HG02884 (cell line): Measurements from ENCODE around the gene UBE2S.
A peak's percentile ranks its signal among the peaks of the same experiment; 100 is the strongest.
"Not testable (repeated sequence)": the region's sequence is repeated elsewhere in the genome, so short reads cannot be mapped to it uniquely, and the experiment has no call there.

Experiments
- ATAC-seq: cut with Tn5 transposase; IDR thresholded peaks from one replicate; pipeline ENCODE4 v1.9.1; 2021; ENCODE audit warnings: mild to moderate bottlenecking, moderate library complexity; ENCODE audit not compliant: unreplicated experiment

UBE2S gene

DNA sequence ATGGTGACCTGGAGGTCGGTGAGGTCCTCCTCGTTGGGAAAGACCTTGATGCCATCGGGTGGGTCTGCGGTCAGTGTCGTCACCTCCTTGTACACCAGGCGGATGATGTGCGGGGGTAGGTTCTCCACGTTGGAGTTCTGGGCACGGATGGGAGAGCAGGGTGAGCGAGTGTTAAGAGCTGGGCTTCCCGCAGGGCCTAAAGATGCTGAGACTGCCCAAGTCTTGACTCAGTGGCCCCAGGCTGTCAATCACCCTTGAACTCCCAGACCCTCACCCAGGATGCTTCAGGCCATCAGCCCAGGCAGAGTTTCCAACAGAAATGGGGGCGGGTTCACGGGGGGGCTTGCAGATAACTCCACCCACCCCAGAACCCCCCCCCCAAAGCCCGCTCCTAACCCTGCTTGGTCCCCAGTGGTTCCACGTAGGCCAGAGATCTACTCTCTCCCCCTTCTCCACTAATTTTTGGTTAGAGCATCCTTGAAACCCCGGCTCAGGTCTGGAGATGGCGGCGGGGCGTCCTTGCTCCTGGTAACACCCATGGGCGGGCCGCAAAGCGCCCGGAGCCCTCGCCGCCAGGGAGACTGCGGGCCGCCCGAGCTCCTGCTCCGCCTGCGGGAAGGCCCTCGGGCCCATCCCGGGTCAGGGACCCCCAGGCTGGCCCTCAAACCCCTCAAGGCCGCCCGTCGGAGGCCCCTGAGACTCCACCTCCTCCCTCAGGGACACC is 600 bp downstream of the UBE2S start:
- ATAC-seq = no peak

DNA sequence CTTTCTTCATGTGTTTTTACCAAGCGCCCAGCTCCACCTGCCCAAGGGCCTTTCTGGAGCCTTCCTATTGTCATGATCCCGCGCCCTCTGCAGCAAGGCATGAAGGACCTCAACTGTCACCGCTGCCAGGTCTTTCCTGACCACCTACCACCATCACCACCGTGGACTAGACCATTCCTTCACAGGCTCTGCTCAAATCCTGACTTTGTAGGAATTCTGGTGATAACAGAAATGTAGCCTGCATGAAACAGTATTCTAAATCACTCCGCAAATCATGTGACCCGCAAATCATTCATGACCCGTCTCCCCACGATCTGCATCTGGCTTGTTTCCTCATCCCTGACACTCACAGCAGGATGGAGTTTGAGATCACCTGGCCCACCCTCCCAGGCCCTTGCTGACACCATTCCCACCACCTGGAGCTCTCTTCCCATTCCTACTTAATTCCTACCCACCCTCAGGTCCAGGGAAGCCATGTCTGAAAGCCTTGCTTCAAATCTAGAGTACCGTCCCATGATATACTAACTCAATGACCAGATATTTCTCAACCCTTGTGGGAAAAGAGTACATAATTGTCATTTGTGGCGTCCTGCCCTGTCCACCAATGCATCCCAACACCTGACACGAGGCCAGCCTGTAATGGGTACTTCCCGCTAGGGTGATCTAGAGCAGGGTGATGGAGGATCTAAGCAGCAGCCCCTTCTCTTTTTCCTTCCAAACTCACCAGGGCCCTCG is 1.3 kb downstream of the UBE2S start:
- ATAC-seq = no peak

DNA sequence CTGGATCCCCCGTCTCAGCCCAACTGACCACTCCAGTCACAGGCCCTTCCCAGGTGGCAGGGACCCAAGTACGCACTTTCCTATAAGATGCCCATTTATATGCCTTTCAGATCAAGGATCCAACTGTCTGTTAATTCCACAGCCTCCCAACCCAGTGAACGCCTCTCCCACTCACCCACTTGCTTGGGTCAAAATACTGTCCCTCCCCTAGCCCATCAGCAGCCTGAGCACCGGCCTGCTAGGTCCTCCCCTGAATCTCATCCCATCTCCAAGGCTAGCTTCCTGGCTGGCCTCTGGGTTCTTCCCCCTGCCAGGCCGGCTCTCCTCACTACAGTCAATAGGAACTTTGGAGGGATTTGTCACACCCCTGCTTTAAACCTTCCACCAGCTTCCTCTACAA is 1.9 kb downstream of the UBE2S start:
- no peak for ATAC-seq

DNA sequence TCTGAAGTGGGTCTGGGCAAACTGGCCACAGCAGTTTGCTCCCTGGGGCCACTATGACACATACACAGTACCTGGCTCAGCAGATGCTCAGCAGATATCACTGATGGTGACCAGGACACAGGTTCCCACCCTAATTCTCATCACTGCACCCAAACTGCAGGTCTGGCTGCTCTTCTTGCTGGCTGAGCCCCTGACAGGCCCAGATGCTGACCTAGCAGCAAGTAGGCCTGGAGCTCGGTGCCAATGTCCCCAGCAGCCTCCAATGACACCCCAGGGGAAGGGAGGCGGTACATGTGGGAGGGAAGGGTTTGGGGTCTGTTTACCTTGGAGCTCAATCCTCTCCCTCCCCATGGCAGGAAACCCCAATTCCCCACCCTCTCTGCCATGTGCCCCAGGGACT is 5.1 kb downstream of the UBE2S start:
- ATAC-seq = no peak

DNA sequence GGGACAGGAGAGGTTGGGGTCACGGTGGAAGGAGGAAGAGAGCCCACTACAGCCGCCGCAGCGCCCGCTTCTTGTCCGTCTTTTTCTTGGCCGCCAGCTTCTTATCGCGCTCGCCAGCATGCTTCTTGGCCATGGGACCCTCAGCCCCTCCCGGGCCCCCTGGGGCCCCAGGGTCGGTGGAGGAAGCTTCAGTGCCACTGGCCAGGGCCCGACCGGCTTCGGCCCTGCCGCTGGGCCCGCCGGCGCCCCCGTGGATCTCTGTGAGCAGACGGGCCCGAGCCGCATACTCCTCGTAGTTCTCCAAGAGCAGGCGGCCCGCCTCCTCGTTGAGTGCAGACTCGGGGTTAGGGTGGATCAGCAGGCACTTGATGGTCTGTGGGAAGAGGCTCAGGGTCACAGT is 6.2 kb downstream of the UBE2S start:
- not testable (repeated sequence) for ATAC-seq

DNA sequence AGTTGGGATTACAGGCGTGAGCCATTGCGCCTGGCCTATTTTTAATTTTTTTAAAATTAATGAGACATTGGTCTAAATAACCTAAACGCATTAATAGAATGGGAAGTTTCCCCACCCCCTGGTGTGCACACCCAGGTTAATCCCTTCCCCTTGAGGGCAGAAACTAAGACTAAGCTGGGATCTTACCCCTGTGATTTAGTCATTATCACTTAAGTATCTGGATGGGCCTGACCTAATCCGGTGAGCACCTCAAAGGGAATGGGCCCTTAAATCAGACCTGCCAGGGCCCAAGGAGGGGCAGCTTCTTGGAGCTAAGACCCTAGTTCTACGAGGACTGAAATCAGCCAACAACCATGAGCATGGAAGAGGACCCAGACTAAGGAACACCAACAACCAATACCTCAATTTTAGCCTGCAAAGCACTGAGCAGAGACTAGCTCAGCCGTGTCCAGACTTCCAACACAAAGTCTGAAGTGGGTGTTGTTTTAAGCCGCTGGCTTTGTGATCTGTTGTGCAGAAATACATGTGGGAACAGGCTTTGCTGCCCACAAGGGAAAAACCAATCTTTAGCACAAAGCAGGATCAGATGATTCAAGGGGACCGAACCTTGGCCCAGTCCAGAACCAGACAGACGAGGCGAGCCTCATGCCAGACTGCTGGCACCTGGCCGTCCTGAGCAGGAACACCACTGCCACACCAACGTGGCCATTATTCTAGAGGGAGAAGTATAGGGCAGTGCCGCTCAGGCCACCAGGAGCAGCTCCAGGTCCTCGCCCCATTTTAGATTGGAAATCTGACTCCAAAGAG is 7.1 kb downstream of the UBE2S start:
- ATAC-seq = no peak

DNA sequence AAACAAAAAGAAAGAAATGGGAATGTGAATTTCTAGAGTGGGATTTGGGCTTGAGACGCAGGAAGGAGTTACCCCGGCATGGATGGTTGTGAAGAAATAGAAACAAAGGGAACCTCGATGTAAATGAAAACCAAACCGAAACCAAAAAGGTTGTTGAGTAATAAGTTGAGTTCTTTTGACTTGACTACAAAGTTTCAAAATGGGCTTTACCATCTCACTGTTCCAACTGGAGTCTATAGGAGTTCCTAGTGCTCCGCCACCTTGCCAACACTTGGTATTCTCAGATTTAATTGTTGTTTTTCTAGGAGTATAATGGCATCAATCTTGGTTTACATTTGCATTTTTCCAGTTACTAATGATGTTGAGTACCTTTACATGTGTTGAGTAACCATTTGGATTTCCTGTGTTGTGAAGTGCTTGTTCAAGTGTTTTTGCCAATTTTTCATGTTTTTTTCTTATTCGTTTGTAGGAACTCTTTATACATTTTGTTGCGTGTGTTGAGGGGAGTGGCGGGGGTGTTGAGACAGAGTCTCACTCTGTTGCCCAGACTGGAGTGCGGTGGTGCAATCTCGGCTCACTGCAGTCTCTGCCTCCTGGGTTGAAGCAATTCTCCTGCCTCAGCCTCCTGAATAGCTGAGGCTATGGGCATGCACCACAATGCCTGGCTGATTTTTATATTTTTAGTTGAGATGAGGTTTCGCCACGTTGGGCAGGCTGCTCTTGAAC is 9.2 kb downstream of the UBE2S start:
- ATAC-seq = no peak

DNA sequence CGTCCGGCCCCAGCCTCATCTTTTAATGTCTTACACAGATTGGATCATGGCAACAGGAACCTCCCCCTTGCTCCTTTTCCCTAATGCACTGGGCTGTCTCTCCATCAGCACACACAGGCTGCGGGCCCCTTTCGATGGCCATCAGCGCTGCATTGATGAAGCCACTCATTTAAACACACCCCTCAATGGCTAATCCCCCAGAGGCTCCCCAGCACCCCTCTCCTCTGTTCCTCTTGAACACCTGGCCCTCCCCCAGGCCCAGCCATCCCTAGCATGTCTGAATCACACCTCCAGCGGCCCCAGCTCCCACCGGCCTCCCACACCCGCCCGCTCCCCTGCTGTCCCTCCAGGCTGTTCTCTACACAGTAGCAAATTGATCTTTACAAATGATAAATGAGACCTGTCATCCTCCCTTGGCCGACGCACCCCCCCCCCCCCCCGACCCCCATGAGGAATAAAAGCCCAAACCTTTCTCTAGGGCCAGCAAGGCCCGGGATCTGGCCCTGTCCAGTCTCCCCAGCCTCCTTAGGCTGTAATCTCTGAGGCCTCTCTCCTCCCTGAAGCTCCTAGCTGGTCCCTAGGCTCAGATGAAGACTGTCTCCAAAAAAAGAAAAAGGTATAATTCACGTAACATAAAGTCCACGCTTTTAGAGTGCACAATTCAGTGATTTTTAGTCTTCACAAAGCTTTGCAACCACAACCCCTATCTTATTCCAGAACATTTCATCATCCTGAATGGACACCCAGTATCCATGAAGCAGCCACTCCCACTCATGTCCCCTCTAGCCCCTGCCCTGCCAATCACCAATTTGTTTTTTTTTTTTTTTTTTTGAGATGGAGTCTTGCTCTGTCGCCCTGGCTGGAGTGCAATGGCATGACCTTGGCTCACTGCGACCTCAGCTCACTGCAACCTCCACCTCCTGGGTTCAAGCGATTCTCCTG is 14.5 kb downstream of the UBE2S start:
- ATAC-seq = no peak

DNA sequence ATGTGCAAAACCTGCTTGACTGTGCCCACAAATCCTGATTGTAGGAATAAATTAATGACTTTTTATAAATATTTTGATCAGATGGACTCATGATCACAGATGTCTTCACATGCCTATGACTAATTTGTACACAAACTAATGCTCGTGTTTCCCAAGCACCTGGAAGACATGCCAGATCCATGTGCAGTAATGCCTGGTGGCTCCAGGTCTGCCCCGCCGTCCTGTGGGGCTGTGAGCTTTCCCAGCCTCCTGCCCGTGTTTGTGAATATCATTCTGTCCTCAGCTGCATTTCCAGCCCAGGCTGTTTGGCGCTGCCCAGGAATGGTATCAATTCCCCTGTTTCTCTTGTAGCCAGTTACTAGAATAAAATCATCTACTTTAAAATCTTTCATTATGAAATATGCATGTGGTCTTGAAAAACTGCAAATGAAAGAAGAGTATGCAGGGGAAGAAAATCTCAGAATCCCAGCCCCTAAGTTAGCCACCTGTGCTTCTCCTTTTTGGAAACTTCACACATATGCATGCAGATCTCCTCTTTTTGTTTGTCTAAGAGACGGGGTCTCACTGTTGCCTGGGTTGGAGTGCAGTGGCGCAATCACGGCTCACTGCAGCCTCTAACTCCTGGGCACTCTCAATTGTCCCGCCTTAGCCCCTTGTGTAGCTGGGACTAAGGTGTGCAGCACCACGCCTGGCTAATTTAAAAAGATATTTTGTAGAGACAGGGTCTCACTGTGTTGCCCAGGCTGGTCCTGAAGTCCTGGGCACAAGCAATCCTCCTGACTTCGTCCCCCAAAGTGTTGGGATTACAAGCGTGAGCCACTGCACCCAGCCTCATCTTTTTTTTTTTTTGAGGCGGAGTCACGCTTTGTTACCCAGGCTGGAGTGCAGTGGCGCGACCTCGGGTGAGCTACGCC is 15.6 kb downstream of the UBE2S start:
- no peak for ATAC-seq

DNA sequence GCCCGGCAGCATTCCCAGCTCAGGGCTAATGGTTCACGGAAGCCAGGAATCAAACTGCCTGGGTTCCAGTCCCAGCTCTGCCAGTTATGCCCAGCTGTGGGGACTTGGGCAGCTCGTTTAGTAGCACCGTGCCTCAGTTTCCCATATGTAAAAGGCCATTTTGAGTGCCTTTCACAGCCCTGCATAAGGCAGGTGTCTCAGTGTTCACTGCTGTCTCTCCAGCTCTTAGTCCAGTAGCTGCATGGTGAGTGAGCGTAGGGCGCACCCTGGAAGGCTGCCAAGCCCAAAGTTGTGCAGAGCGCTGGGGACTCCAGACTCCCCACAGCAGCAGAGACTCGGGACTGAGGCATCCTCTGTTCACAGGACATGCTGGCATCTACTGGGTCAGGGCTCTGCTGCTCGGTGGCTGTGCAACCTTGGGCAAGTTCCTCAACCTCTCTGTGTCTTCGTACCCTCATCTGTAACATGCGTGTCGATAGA is 16.4 kb downstream of the UBE2S start:
- no peak for ATAC-seq

DNA sequence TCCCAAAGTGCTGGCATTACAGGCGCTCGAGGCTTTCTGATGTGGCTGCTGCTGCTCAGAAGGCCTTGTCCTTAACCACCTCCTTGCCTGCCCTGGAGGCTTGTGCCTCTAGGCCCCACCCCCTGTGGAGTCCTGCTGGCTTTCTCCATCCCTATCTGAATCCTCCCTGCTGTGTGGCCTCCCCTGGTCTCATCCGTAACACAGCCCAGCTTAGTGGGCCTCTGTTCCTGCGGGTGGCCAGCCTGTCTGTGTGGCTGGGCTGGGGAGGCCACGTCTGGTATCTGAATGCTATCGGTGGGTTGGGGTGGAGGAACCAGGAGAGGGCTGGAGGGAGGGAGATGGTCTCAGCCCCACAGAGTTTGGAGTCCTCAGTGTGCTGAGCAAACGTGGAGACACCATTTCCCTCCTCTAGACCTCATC is 17.1 kb downstream of the UBE2S start:
- ATAC-seq = no peak

DNA sequence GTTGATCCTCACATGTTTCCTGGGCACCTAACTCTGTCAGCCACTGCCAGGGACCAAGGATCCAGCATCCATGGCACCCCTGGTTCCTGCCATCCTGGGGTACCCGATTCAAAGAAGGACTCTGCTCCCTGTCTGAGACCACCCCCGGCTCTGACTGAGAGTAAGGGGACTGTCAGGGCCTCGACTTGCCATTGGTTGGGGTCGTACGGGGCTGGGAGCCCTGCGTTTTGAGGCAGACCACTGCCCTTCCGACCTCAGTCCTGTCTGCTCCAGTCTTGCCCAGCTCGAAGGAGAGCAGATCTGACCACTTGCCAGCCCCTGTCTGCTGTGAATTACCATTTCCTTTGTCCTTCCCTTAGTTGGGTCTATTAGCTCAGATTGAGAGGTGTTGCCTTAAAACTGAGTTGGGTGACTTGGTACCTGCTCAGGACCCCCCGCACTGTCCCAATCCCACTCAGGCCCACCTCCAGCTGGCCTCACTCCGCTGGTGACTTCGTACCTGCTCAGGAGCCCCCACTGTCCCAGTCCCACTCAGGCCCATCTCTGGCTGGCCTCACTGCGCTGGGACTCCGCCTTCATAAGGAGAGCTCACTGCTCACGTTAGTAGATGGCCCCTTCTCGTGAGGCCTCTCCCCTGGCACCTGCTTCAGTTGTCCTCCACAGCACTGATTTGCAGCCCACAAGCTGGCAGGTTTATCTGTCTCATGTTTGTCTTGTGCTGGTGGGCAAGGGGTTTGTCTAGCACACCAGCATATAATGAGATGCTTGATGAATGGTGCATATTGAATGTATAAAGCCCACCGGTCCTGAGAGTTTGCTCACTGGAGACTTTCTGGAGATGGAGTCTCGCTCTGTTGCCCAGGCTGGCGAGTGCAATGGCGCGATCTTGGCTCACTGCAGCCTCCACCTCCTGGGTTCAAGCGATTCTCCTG is 17.9 kb downstream of the UBE2S start:
- ATAC-seq = no peak

DNA sequence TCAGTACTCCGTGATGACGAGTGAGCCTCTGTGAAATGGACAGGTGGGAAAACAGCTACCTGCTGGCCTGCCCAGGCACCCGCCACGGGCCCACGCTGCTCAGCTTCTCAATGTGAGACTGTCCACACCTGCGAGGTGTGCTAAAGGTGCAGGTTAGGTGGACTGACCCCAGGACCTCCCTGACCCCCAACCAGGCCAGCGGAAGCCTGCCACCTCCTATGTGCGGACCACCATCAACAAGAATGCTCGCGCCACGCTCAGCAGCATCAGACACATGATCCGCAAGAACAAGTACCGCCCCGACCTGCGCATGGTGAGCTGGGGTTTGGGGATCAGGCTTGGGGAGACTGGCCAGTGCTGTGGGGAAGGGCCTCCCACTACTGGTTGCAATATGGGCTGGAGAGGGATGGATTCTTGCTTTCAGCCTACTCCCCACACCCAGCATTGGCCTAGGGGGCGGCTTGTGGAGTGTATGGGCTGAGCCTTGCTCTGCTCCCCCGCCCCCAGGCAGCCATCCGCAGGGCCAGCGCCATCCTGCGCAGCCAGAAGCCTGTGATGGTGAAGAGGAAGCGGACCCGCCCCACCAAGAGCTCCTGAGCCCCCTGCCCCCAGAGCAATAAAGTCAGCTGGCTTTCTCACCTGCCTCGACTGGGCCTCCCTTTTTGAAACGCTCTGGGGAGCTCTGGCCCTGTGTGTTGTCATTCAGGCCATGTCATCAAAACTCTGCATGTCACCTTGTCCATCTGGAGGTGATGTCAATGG is 19.7 kb downstream of the UBE2S start:
- no peak for ATAC-seq

DNA sequence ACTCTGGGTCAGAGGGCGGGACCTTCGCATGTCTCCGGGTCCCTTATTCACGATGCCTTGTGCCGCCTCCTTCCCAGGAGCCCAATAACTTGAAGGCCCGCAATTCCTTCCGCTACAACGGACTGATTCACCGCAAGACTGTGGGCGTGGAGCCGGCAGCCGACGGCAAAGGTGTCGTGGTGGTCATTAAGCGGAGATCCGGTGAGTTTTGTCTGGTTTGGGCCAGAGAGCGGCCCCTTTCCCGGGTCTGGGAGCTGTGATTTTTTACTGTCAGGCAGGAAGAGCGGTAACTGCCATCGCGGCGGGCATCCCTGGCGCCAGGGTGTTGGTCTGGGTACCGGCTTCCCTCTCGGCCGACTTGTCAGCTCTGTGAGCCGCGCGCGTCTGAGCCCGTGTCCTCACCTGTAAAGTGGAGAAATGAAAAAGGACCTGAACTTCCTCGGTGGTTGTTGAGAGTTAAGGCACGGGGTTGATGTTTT is 21.1 kb downstream of the UBE2S start:
- ATAC-seq = no peak

DNA sequence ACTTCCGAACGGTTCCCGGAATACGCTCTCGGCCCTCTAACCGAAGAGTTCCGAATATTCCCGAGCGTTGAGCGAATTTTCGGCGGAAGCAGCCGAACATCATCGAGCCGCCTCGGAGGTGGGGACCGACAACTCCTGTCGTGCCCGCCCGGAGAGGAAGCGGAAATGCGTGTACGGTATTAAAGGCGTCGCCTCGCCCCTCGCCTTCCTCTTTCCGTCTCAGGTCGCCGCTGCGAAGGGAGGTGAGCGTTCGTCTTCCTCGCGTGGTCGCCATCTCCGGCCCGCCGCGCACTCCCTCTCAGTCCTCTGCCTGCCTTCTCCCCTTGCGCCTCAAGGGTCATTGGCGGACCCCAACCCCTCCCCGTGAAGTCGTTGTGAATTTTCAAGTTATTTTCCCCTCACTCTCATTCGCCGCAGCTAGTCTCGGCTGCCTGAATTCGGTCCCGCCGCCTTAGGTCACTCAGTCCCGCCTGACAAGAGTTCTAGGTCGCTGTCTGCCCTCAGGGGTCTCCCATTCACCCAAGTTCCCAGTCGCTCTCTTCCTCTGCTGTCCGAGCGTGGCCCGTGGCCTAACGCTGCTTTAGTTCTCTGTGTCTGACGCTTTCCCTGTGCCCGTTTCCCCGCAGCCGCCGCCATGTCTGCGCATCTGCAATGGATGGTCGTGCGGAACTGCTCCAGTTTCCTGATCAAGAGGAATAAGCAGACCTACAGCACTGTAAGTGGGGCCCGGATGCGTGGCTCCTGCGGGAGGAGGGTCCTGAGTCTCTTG is 21.7 kb downstream of the UBE2S start, which contains the start of gene RPL28:
Gene RPL28, plus strand, starts transcription at position 209 of the 769 bp plus-strand sequence. Its CDS starts 426 bp downstream, at position 635.
- ATAC-seq = peak; percentile 61
